HCT116 (cell line): ENCODE measurements around the gene DEPDC7.
"Not testable (repeated sequence)": the region's sequence is repeated elsewhere in the genome, so short reads cannot be mapped to it uniquely, and the experiment has no call there.

Experiments
- EZH2 ChIP-seq: fragments of 200-600 bp; sonication (generic); IDR thresholded peaks from 2 replicates; pipeline ENCODE4 v1.6.1; 2017; ENCODE audit warnings: antibody characterized with exemption, mixed run types
- POLR2A ChIP-seq: IDR thresholded peaks from 2 replicates; pipeline ENCODE4 v1.7.0; 2011; ENCODE audit warnings: borderline replicate concordance; ENCODE audit not compliant: insufficient read depth, insufficient read length; ENCODE audit errors: extremely low read depth
- SP1 ChIP-seq: IDR thresholded peaks from 2 replicates; pipeline ENCODE4 v1.6.1; 2012; ENCODE audit warnings: low read depth
- YY1 ChIP-seq: IDR thresholded peaks from 2 replicates; pipeline ENCODE4 v1.6.1; 2011; ENCODE audit warnings: low read length, low read depth, moderate library complexity, mild to moderate bottlenecking; ENCODE audit not compliant: insufficient replicate concordance; ENCODE audit errors: extremely low read depth
- ZNF274 ChIP-seq: fragments of 200-500 bp; sonication (Bioruptor generic); IDR thresholded peaks from 2 replicates; pipeline ENCODE4 v1.6.1; 2014; ENCODE audit warnings: mild to moderate bottlenecking, low read depth, low read length, inconsistent platforms
- TF ChIP-seq, protein P1 (sequence below), 3 experiments: fragments of 200-600 bp in 1 of 3; sonication (generic) in 1 of 3; IDR thresholded peaks in 2 of 3; conservative IDR thresholded peaks in 1 of 3; 2 replicates each; pipeline ENCODE4 v1.5.1; 2012 to 2017; ENCODE audit warnings: low read depth in 2 of 3, low read length in 2 of 3, antibody characterized with exemption in 1 of 3, borderline replicate concordance in 1 of 3, control low read depth in 1 of 3, mild to moderate bottlenecking in 1 of 3, mixed read lengths in 1 of 3, mixed run types in 1 of 3, moderate library complexity in 1 of 3; ENCODE audit not compliant: insufficient read depth in 1 of 3

DNA sequence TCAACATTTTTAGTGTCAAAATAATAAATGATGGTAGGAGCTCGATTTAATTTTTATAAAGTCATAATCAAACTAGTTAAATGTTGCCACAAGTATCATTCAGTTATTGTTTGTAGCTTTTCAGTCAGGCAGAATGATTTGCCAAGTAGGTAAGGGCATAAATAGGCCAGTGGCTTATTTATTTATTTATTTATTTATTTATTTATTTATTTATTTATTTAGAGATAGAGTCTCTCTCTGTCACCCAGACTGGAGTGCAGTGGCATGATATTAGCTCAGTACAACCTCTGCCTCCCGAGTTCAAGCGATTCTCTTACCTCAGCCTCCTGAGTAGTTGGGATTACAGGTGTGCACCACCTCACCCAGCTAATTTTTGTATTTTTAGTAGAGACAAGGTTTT lies 43.4 kb upstream of the DEPDC7 start:
- not testable (repeated sequence) for TF ChIP-seq POLR2A, EZH2, YY1, SP1, ZNF274
- TF ChIP-seq, protein P1, sequence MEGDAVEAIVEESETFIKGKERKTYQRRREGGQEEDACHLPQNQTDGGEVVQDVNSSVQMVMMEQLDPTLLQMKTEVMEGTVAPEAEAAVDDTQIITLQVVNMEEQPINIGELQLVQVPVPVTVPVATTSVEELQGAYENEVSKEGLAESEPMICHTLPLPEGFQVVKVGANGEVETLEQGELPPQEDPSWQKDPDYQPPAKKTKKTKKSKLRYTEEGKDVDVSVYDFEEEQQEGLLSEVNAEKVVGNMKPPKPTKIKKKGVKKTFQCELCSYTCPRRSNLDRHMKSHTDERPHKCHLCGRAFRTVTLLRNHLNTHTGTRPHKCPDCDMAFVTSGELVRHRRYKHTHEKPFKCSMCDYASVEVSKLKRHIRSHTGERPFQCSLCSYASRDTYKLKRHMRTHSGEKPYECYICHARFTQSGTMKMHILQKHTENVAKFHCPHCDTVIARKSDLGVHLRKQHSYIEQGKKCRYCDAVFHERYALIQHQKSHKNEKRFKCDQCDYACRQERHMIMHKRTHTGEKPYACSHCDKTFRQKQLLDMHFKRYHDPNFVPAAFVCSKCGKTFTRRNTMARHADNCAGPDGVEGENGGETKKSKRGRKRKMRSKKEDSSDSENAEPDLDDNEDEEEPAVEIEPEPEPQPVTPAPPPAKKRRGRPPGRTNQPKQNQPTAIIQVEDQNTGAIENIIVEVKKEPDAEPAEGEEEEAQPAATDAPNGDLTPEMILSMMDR (IDR thresholded peaks at IDR 0.05 in 2 of 3, conservative IDR thresholded peaks at IDR 0.05 in 1 of 3; ENCODE audit: borderline replicate concordance in 1 of 3, insufficient read depth in 1 of 3, low read depth in 2 of 3, low read length in 2 of 3): not testable (repeated sequence)
